ENCODE results near the gene RPS3A.
"Not testable (repeated sequence)": the region's sequence is repeated elsewhere in the genome, so short reads cannot be mapped to it uniquely, and the experiment has no call there.

RPS3A gene

GRCh38 chr4:151099229-151099975 lies at the start of gene RPS3A:
RPS3A (plus strand) TSS chr4:151099628; CDS start chr4:151099653, 25 bp downstream.
- DNase-seq, result peak; percentile 83

DNA sequence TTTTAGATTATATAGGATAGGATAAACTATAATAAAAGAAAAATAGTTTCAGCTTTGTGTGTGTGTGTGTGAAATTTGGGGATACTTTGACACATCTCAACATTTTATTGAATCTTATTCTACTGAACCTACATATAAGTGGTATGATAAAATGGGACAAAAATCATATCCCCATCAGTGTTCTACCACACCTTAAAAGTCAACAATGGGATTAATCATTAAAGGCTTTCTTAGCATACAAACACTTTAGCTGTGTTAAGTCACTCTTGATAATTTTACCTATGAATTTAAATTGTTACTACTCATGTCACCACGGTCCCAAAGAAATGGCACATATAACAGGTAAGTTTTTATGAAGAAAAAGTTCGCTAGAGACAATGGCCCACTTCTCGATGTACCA lies 46.6 kb upstream of the RPS3A start:
- no peak for DNase-seq

DNA sequence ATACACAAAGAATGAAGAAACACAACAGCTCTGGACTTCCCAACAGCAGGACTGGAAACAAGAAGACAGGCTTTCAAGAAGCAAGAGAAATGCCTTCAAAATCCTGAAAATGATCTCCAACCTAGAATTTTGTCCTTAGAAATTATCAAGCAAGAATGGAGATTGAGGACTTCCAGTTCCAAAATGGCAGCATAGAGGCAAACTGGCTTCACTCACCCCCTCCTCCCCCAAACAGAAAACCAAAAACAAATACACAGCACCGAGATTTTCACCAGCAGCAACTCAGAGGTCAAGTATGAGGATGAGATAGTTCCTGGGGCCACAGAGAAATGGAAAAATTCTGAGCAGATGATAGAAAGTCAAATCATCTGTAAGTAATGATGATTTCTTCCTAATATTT lies 43.9 kb upstream of the RPS3A start:
- no peak for DNase-seq

- not testable (repeated sequence) for DNase-seq
These were observed 36.3 kb upstream of the RPS3A start for GRCh38 chr4:151063143-151063542.

DNA sequence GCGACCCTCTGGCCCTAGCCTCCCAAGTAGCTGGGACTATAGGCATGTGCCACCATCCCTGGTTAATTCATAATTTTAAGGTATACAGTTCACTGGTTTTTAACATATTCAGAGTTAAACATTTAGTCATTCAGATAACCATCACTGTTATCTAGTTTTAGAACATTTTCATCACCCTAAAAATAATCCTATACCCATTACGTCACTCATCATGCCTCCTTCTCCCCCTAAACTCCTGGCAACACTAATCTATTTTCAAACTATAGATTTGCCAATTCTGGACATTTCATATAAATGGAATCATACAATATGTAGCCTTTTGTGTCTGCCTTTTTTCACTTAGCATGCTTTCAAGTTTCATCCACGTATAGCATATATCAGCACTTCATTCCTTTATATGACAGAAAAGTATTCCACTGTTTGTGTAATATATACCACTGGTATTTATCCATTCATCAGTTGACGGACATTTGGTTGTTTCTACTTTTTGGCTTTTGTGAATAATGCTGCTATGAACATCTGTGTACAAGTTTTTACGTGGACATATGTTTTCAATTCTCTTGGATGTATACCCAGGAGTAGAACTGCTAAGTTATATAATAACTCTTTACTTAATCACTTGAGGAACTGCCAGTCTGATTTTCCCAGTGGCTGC lies 32.0 kb upstream of the RPS3A start:
- DNase-seq, result no peak

GRCh38 chr4:151074416-151074916 lies 25.0 kb upstream of the RPS3A start:
- DNase-seq, result no peak

DNA sequence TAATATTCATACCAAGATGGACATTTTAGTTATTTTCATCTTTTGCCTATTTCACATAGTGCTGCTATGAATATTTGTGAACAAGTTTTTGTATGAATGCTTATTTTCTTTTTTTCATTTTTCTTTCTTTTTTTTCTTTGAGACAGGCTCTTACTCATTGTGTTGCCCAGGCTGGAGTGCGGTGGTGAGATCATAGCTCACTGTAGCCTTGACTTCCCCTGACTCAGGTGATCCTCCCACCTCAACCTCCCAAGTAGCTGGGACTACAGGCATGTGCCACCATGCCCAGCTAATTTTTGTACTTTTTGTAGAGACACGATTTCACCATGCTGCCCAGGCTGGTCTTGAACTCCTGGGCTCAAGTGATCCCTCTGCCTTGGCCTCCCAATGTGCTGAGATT lies 21.4 kb upstream of the RPS3A start:
- DNase-seq, result not testable (repeated sequence)

DNA sequence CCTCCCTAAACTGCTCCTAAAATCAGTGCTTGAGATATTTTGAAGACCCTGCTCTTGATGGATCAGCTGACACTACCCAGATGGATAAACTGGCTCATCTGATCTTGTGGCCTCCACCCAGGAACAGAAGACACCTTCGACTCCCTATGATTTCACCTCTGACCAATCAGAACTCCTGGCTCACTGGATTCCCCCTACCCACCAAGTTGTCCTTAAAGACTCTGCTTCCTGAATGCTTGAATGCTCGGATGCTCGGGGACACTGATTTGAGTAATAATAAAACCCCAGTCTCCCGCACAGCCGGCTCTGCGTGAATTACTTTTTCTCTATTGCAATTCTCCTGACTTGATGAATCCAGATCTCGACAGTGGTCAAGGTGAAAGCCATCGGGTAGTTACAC lies 12.0 kb upstream of the RPS3A start:
- no peak for DNase-seq

DNA sequence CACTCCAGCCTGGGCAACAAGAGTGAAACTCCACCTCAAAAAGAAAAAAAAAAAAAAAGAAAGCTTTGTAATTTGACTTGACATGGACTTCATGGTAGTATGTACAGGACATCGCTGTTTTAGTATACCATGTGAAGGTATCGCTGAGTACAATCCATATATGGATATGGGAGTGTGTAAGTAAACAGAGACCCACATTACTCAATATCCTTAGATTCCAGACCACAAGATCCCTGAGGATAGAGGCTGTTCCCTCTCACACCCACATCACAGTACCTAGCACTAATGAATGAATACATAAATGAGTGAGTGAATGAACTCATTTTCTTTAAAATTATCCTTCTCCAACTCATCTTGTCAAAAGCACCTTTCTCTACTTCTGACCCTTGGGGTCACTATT lies 8.4 kb upstream of the RPS3A start:
- no peak for DNase-seq

DNA sequence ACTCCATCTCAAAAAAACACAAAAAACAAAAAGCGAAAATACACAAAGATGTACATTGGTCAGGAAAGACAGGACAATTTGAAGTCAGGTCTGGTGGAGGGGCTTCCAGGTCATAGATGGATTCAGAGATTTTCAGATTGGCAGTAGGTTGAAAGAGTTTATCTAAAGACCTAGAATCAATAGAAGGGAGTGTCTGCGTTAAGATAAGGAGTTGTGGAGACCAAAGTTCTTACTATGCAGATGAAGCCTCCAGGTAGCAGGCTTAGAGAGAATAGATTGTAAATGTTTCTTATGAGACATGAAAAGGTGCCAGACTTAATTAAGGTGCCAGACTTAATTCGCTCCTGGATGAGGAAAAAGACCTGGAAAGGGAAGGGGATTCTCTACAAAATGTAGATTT lies 6.9 kb upstream of the RPS3A start:
- DNase-seq, result no peak

GRCh38 chr4:151093203-151093602 lies 6.2 kb upstream of the RPS3A start:
- no peak for DNase-seq

- no peak for DNase-seq
These were observed 5.1 kb upstream of the RPS3A start for GRCh38 chr4:151094290-151094751.

DNA sequence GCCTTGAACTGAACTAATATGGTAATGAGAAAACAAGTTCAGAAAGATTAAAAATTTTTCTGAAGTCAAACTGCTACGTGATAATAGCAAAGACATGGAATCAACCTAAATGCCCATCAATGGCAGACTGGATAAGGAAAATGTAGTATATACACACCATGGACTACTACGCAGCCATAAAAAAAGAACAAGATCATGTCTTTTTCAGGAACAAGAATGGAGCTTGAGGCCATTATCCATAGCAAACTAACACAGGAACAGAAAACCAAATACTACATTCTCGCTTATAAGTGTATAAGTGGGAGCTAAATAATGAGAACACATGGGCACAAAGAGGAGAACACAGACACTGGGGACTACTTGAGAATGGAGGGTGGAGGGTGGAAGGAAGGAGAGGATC lies 4.3 kb upstream of the RPS3A start:
- no peak for DNase-seq

DNA sequence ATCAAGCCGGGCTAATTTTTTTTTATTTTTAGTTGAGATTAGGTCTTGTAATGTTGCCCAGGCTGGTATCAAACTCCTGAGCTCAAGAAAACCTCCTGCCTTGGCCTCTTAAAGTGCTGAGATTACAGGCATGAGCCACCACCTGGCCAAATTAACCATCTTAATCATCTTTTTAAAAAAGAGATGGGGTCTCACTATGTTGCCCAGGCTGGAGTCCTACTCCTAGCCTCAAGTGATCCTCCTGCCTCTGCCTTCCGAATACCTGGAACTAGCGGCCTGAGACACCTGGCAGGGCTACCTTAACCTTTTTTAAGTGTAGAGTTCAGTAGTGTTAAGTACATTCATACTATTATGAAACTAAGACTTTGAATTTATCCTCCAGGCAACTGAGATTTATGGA lies 1.7 kb upstream of the RPS3A start:
- DNase-seq, result no peak

GRCh38 chr4:151098979-151099228 lies 524 bp upstream of the RPS3A start:
- no peak for DNase-seq

- no peak for DNase-seq
These were observed 569 bp downstream of the RPS3A start for GRCh38 chr4:151099976-151100417.

DNA sequence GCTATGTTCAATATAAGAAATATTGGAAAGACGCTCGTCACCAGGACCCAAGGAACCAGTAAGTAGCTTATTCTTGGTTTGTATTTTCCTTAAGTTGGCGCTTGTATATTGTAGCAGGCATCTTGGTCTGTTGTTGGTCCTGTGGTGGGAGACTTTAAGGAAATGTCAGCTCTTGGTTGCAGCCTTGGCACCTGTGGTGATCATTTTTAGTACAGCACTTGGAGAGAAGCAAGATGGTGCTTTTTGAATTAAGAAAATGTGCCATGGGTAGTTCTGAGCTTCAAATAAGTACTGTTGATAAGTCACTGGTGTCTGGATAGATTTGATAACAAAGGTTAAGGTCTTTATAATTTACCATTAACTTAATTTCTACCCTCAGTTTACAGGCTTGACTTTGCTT lies 1.1 kb downstream of the RPS3A start:
- DNase-seq, result no peak

- DNase-seq, result no peak
These were observed 4.3 kb downstream of the RPS3A start for GRCh38 chr4:151103758-151104157.

DNA sequence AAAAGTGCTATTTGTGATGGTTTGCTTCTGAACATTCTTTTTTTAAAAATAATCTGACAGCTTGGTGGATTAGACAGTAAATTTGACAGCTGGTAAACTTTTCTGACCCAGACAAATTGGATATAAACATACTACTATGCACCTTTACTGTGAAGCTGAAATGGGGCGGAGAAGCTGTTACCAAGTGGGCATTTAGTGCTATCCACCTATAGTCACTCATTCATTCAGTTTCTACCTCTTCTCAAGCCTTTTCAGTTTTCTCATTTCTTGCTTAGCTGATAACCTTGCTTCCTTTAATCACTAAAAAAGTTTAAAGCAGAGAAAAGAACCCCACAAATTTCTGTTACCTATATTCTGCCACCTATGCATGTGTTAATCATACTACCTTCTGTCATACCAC lies 5.2 kb downstream of the RPS3A start:
- no peak for DNase-seq

- DNase-seq, result no peak
These were observed 6.1 kb downstream of the RPS3A start for GRCh38 chr4:151105454-151106032.

GRCh38 chr4:151107063-151107462 lies 7.6 kb downstream of the RPS3A start:
- DNase-seq, result no peak

DNA sequence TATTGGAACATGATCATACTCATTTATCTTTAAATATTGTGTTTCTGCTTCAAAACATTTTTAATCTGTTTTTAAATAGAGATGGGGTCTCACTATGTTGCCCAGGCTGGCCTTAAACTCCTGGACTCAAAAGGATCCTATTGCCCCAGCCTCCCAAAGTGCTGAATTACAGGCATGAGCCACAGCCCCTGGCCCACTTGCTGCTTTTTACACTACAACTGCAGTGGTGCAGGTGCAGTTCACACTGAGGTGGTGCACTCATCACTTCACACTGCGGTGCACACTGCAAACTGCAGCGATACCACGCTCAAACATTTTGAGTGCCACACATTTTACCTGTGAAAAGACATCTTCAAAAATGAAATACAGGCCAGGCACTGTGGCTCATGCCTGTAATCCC lies 10.8 kb downstream of the RPS3A start:
- DNase-seq, result no peak

- DNase-seq, result no peak
These were observed 14.9 kb downstream of the RPS3A start for GRCh38 chr4:151114338-151114737.

- DNase-seq, result no peak
These were observed 15.6 kb downstream of the RPS3A start for GRCh38 chr4:151114986-151115385.
